Stimulated activated CD8-positive, alpha-beta memory T cell treated with anti-CD3 and anti-CD28 coated beads, Interleukin-7, amount 100 ng/mL, for 1 hour (primary cell): ENCODE data around the gene CNPPD1.

Experiments used
- DNase-seq, 2 donors: peaks; one replicate each; pipeline ENCODE4 v3.0.0-alpha.2; 2020; ENCODE audit warnings: low read depth in 2 of 2

The CNPPD1 gene

DNA sequence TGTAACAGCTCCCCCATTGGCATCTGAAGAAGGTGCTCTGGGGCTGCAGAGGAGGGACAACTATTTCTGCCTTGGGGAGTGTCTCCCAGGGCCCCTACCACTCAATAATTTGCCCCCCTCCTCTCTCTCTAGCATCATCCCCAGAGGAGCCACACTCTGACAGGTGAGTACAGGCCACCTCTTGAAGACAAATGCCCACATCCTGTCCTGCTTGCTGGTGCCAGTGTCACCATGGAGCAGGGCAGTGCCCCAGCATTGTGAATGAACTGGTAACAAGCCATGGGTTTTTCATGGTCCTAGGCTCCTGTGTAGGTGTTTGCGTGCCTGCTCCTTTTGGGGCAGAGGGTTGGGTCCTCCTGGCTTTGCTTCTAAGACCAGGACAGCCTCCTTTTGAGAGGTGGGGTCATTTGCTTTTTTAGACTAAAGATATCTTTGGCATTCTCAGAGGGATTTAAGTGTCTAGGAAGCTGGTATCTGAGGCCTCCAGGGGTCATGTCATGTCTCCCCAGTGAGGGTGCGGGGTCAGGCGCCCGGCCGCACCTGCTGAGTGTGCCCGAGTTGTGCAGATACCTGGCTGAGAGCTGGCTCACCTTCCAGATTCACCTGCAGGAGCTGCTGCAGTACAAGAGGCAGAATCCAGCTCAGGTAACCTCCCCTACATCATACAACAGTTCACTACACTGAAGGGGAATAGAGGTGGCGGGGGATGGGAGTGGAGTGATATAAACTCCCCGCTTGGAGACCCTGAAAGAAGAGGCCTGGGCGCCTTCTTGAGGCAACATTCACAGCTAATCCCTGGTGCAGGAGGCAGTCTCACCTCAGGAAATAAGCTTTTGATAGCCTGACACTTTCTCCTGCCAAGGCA lies 3.1 kb upstream of the CNPPD1 start:
- no peak for DNase-seq

GRCh38 chr2:219178377-219179175 lies 1.9 kb upstream of the CNPPD1 start:
- DNase-seq = no peak

DNA sequence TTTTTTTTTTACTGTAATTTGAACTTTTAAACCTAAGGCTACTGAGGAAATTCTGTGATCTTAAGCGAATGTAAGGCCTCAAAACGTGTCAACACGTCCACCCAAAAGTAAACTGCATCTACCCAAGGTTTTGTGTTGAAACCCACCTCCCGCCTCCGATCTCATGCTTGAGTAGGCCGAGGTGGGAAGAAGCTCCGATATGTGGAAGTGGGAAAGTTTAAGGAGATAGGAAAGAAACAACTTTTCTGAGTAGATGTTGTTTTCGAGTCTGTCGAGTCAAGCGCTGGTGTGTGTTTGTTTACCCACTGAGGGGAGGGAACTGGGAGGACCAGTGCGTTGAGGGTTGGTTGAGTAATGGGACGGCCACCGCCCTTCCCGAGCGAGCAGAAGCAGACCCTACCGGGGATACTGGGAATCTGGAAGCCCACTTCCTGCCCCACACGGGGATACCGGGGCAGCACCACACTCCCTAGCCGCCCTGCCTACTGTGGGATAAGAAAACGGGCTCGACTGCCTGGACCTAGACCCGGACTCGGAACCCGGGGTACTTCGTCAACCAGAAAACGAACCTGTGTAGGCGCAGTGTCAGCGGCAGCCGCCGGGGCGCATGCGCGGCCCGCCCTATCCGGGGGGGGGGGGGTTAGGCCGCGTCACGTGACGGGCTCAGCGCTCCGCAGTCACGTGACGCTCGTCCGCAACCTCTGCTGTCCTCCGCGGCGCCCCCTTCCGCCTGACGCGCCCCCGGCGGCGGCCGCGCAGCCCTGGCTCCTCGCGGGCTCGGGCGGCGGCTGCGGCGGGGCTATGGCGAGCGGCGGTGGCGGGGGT lies 1.0 kb upstream of the CNPPD1 start, which contains the start of gene RETREG2:
Gene RETREG2 (plus strand): TSS at position 724 of the 825 bp plus-strand sequence. CDS start 78 bp downstream, at position 802.
- peak; percentile 56 to 63 for DNase-seq

GRCh38 chr2:219175928-219176817 lies 552 bp downstream of the CNPPD1 start:
- DNase-seq = no peak

GRCh38 chr2:219175486-219175885 lies 1.2 kb downstream of the CNPPD1 start:
- DNase-seq = no peak

DNA sequence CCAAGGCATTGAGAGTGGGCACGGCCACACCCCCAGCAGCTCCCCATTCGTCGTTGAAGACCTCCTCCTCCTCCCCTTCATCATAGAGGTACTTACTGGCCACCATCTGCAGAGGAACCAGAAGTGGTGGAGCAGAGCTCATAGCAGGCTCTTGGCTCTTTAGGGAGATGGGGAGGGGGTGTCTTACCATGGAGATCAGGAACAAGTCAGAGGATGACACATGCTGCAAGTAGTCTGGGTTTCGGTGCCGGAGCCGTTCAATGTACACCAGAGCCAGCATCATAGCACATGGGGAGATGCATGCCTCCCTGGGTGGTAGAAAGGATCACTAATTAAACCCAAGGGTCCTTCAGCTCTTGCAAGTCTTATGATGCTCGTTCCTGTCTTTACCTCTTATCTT lies 1.9 kb downstream of the CNPPD1 start:
- DNase-seq = no peak

DNA sequence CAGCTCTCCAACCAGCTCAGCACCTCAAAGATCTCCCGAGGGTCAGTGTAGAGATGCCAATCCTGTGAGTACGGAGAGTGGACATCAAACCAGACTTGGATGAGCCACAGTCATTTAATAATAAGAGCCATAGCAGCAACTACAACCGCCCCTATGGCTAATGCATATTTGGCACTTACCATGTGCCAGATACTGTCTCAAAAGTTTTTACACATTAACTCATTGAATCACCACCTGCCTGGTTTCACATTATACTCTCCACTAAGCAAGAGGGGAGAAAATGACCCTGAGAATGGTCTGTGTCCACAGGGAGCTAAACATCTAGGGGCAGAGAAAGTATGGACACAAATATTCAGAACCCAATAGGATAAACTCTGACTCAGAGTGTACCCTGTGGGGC lies 2.6 kb downstream of the CNPPD1 start:
- DNase-seq = no peak

GRCh38 chr2:219173176-219173575 lies 3.5 kb downstream of the CNPPD1 start:
- no peak for DNase-seq

DNA sequence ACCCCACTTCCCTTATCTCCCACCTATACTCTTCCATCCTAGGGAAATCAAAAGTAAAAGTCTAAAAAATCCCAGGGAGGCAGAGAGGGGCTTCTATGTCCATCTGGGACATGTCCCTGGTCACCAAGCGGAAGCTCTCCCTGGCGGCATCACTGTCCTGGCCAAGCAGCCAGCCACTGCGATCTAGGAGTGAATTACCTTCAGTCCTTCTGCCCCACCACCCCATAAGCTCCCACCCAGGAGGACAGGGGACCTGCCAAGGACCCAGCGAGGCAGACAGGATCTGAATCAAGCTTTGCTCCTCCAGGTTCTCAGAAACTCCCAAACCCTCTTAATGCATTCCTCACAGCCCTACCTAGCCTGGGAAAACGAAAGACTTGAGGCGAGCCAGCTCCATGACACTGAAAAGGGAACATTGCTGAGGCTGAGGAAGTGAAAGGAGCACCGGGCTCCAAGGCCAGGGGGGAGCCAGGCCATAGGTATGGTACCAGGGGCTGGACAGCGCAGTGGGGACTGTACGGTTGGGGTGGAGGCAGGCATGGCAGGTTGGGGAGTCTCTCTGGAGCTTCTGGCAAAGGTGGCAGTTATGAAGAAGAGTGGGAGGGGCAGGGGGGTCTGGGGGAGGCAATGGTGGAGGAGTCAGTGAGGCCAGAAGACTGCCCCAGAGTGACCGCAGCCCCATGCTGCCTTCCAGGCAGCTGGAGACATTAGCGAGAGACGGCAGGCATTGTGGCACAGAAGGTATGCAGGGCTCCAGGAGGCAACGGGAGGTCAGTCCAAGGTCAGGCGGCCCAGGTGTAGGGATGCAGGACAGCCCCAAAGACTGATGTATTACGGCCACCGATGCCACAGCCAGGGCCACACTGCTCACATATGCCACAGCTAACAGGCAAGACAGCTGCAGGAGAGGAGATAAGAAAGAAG lies 4.2 kb downstream of the CNPPD1 start:
- no peak for DNase-seq

- no peak for DNase-seq
Measured at GRCh38 chr2:219171231-219171651, 5.5 kb downstream of the CNPPD1 start.

GRCh38 chr2:219169930-219170654 lies 6.6 kb downstream of the CNPPD1 start, which contains the start of gene SLC23A3:
SLC23A3 (minus strand) TSS chr2:219170029; CDS start chr2:219169984, 45 bp downstream.
- no peak for DNase-seq

GRCh38 chr2:219168932-219169331 lies 7.8 kb downstream of the CNPPD1 start:
- DNase-seq = no peak

- no peak for DNase-seq
Measured at GRCh38 chr2:219168526-219168925, 8.2 kb downstream of the CNPPD1 start.

DNA sequence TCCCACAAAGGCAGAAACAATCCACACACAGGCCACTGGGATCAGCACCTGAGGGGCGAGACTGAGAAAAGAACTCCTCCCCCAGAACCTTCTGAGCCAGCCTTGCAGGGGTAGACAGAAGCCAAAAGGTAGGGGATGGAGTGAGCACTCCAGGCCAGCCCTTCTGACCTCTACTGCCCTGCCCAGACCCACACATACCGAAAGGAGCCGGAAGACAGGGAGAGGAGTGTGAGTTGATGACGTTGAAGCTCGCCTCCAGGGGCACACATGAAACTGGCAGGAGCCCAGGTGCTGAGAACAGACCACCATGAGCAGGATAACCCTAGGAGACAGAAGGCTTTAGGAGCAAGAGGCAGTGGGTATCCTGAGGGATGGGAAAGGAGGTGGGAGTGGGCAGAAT lies 8.7 kb downstream of the CNPPD1 start:
- DNase-seq = no peak

- no peak for DNase-seq
Measured at GRCh38 chr2:219165058-219165911, 11.4 kb downstream of the CNPPD1 start.

GRCh38 chr2:219163156-219163555 lies 13.6 kb downstream of the CNPPD1 start:
- no peak for DNase-seq

- no peak for DNase-seq
Measured at GRCh38 chr2:219161097-219161496, 15.6 kb downstream of the CNPPD1 start.
